HUDEP-2 (cell line): ENCODE measurements around the gene DACT2.
"Not testable (repeated sequence)": the region's sequence is repeated elsewhere in the genome, so short reads cannot be mapped to it uniquely, and the experiment has no call there.

Experiments used
- DNase-seq, 76 experiments: peaks; one replicate each; lab custom pipeline; 2025; ENCODE audit not compliant: unreplicated experiment in 76 of 76; lab: John Stamatoyannopoulos, UW

The DACT2 gene

GRCh38 chr6:168269455-168270243, 49.9 kb downstream of the DACT2 start:
- DNase-seq: no peak

- no peak for DNase-seq
Observed at GRCh38 chr6:168268755-168269154, 50.8 kb downstream of the DACT2 start.

GRCh38 chr6:168267779-168268178, 51.8 kb downstream of the DACT2 start:
- not testable (repeated sequence) for DNase-seq

- DNase-seq: no peak
Observed at GRCh38 chr6:168265827-168266815, 53.5 kb downstream of the DACT2 start.

DNA sequence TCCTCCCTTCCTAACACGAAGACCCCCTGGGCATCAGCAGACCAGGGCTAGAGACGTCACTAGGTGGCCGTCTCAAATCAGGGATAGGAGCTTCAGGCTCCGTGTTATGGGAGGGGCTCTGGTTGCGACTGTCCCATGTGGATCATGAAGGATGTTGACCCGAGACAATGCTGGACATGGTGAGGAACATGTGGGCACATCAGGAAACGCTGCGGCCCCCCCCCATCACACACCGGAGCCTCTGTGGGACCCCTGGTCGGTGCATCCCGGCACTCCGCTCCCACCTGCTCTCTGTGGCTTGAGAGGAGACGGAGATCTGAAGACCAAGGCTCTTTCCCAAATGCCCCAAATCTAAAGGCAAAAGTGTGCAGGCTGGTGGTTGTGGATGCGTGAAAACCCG, 54.2 kb downstream of the DACT2 start:
- DNase-seq: no peak

DNA sequence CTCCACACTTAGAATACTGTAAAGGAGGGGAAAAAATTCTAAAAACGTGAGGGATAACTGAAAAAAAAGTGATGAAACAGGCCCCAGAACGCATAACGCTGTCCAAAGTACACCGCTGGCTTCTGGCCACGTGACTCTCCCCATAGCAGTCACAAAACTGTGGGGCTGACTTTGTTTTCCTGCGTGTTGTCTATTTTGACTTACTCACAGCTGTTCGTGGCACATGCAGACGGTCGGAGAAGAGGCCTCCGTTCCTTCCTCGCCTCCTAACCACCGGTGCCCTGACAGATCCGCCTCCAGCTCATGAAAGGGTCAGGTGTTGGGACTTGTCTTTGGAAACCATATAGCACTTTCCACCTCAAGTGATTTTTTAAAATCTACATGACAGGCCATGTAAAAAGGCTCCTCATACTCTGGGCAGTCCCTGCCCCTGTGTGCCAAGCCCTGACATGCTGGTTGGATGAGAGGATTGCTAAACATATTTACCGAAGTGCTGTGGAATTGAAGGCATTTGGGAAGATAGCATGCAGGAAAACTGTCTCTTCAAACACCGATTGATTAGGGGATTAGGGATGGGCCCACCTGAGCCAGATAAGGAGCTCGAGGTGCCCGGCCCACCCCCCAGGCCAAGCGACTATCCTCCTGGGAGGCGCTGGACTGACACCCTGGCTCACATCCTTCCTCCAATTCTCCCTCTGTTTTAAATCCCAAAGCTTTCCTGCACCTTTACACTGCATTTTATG, 54.8 kb downstream of the DACT2 start:
- no peak for DNase-seq

DNA sequence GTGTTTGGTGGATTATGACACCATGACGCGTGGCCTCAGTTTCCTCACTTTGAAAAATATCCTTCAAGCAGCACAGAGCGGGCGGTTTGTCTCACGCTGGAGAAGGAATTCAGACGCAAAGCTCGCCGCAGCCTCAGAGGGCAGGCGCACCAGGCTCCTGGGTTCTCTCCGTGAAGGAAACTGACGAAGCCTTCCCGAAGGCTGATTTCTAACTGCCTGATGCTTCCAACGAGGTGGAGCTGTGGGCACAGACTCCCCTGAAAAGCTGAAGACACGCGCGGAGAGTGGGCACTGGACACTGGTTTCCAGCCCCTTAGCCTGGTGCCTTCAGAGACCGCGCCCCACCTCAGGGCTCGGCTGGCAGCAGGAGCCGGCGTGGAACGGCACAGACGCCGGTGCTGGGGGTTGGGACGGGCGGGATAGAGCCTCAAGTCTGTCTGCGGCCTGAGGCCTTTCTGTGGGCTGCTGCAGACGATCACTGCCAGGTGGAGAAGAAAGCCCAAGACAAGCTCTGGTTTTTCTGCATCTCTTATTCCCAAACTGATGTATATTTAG, 56.1 kb downstream of the DACT2 start:
- no peak for DNase-seq

DNA sequence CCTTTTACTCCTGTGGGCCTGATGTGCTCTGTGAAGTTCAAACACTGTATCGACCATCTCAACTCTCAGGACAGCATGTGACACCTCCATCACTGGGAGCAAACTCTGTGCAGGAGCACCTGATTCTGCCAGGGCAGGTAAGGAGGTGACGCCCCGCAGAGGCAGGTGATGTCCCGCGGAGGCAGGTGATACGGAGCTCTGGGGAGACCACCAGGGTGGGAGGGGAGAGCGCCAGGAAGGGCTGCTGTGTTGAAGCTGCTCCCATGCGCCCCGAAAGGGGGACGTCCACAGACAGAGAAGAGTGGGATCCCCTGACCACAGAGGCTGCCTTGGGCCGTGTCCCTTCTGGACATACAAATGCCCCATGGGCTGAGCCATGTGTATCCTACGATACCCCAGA, 58.3 kb downstream of the DACT2 start:
- no peak for DNase-seq

- no peak for DNase-seq
Observed at GRCh38 chr6:168260420-168260987, 59.1 kb downstream of the DACT2 start.

DNA sequence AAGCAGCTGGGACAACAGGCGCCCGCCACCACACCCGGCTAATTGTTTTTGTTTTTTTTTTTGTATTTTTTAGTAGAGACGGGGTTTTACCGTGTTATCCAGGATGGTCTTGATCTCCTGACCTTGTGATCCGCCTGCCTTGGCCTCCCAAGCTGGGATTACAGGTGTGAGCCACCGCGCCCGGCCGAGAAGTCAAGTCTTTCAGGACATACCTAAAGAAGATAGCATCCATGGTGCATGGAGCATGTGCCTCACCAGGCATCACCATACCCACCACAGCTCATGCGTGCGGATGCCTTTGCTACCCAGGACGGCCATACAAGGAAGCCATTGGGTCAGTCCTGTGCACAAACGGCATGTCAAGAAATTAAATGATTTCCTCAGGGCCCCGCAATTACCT, 60.8 kb downstream of the DACT2 start:
- no peak for DNase-seq

- no peak for DNase-seq
Observed at GRCh38 chr6:168256940-168257339, 62.6 kb downstream of the DACT2 start.
